Smooth muscle cell of the umbilical artery (primary cell): ENCODE data around the gene CC2D2B. TPM values are rescaled to one million over a fixed set of nuclear protein-coding genes. Genes with fewer than 3 reads are reported as not detected.

Source experiments
- total RNA-seq: library from RNA; depleted of rRNA; stranded (reverse); fragments of >200 nt; gene quantifications from 2 replicates; pipeline ENCODE4 v1.2.3, GENCODE V29; 2014

Gene CC2D2B
- total RNA-seq: 0.18 and 0.30 TPM in 2 replicates

DNA sequence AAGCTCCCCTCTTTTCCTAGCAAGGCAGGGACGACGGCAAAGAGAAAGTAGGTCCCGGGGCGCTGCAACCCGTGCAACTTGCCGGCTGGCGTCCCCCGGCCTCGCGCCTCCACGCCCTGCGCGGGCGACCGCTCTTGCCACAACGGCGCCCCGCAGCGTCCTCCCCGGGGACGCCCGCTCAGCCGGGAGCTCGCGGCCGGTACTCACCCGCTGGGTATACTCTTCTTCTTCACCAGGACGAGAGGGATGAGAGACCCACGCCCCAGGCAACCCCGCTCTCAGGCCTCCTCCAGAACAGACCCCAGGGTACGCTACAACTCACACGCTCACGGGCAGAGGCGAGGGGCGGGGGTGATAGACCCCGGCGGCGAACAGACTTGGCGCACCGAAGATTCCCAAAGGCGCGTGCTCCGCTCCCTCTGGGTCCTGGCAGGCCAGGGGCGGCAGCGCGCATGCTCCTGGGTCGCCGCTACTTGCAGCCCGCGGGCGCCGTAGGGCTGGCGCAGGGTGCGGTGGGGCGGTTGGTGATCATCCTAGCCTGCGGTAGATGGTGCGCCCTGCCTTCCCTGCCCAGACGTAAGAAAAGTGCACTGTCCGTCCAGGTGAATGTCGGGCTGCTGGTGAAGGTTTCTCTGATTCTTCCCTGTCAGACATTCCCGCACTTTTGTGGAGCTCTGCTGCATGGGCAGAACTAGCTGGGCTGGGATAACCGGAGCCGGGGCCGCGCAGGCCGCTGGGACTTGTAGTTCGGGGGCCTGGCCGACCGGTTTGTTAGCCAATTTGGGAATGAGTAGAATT lies at the start of gene CC2D2B:
Gene CC2D2B, plus strand, starts transcription at position 520 of the 798 bp plus-strand sequence. CDS start 3,349 bp downstream, outside the sequence.

DNA sequence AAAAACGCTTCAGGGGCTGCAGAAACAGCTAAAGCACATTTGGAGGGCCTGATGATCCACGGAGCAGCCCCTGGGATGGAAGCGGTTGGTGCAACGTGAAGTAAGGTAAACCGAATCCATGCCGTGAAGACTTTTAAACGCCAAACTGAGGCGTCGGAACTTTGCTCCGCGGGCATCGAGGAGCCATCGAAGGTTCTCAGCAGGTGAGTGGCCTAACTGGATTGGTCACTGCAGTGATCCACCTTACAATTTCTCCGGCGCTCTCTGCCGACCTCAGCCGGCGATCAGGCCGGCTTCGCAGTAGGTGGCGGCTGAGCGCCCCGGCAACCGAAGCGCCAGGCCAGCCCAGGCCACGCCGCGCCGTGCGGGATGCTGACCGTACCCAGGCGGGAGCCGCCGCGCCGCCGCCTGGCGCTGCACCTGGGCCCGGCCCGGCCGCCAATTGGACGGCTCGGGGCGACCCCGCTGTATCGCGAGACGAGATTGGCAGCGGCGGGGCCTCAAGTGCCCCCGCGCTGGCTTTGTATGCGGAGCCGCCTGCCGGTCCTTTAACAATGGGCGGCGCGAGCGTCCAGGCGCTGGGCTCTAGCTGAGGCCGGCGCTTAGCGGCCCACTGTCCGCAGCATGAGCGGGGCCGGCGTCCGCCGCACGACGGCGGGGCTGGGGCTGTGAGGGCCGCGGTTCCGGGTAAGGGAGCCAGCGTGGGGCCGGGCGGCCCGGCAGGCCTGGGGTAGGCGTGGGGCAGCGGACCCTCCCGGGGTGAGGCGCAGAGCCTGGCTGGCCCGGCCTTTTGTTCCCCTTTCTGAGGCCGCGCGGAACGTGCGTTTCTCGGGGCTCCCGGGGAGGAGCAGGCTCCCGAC lies 135.5 kb downstream of the CC2D2B start, which contains the start of gene CCNJ:
Gene CCNJ, plus strand, starts transcription at position 551 of the 860 bp plus-strand sequence. CDS start 811 bp downstream, outside the sequence.

Other genes with a start within 250 kb of the CC2D2B start
- gene TCTN3, start 214.0 kb upstream of the CC2D2B start, total RNA-seq: 42.4 and 43.1 TPM in 2 replicates
- gene ENTPD1, start 151.8 kb upstream of the CC2D2B start, total RNA-seq: 0.09 TPM in 1 of 2 replicates, not detected in the other
- 7.4 and 9.2 TPM in 2 replicates for gene CCNJ, start 135.6 kb downstream of the CC2D2B start, total RNA-seq
- gene ZNF518A, start 222.3 kb downstream of the CC2D2B start, total RNA-seq: 10.7 and 17.4 TPM in 2 replicates